Stimulated activated CD4-positive, alpha-beta T cell treated with anti-CD3 and anti-CD28 coated beads, Interleukin-4, amount 100 ng/mL, for 4 hours (primary cell): ENCODE results near the gene MRPL47.
"Not testable (repeated sequence)": the region's sequence is repeated elsewhere in the genome, so short reads cannot be mapped to it uniquely, and the experiment has no call there.

ENCODE experiments used
- DNase-seq, 2 experiments: peaks; one replicate each; pipeline ENCODE4 v3.0.0-alpha.2; 2020

Gene MRPL47

DNA sequence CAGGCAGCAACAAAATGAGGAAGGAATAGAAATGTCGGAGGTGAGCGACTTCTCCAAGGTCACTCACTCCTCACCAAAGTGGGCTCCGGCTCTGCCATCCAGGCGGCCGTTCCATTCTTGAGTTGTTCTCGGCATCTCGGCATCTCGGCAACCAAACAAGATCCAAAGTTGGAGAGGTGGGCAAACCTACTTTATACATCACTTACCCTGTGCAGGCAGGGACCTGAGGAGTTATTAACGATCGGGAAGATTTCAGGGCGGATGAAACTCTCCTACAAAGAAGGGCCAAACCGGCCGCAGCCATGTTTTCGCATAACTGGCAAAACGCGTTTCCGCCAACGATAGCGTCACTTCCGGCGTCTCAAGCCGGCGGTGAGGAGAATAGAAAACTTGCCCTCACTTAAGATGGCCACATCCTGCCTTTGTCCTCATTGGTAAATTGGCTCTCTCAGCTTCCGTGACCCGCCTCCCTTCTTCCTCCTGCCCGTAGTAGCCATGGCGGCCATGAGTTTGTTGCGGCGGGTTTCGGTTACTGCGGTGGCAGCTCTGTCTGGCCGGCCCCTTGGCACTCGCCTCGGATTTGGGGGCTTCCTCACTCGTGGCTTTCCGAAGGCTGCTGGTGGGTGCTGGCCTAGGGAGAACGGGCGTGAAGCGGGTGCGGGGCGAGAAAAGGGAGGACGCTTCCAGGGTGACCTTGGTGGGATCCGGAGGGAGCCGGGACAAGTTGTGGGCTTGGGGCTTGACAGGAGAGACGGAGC lies at the start of gene MRPL47, which contains the start of gene NDUFB5:
MRPL47 (minus strand) TSS at position 318 of the 758 bp plus-strand sequence; CDS start at position 304, 14 bp downstream.
NDUFB5 (plus strand) TSS at position 474 of the 758 bp plus-strand sequence; CDS start at position 496, 22 bp downstream.
- peak; percentile 81 to 91 for DNase-seq

DNA sequence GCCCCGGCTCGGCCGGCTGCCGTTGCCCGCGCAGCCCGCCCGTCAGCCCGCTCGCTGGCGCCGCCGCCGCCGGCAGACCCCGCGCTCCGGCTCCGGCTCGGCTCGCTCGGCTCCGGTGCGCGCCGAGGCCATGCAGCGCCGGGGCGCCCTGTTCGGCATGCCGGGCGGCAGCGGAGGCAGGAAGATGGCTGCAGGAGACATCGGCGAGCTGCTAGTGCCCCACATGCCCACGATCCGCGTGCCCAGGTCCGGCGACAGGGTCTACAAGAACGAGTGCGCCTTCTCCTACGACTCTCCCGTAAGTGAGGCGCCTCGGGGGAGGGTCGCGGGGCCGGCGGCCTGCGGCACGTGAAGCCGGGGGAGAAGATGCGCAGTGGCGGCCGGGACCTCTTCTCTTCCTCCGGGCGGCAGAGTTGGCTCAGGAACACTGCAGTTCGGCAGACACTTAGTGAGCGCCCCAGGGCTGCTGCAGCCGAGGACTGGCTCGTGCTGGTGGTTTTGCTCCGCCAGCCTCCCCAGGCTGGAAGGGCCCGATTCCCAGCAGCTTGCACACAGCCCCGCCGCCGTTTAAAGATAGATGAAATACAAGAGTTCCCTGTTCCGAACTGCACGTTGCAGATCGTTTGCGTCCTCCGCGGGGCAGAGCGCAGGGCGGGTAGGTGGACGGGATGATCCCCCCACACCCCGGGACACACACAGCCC lies 48.8 kb upstream of the MRPL47 start:
- peak; percentile 59 to 64 for DNase-seq

DNA sequence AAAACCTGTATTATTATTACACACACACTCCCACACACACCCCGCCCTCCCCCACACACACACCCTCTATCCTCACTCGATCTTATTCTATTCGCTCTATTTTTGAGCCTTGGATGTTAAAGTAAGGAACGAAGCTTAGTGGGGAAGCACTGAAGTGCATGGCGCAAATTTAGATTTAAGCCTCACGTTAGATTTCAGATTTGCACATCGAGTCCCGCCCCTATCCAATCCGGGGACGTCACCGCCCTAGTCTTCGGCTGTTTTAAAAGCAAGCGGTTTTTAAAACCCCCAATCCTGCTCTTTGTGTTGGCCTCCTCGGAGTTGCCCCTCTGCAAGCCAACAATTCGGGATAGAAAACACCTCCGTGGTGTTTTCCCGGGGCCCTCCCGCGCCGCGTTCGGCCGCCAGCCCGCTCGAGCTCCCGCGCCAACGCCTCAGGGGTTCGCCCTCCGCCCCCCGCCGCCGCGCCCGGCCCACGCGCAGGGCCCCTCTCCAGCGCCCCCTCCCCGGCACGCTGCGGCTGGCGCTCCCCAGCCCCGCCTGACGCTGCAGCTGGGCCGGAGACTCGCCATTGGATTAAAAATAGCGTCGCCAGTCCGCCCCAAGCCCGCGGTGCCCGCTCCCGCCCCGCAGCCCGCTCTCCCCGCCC lies 48.1 kb upstream of the MRPL47 start, which contains the start of gene USP13:
USP13 (plus strand) TSS at position 594 of the 649 bp plus-strand sequence. CDS start 186 bp downstream, outside the sequence.
- DNase-seq, result peak in 1 of 2 experiments; percentile 54

DNA sequence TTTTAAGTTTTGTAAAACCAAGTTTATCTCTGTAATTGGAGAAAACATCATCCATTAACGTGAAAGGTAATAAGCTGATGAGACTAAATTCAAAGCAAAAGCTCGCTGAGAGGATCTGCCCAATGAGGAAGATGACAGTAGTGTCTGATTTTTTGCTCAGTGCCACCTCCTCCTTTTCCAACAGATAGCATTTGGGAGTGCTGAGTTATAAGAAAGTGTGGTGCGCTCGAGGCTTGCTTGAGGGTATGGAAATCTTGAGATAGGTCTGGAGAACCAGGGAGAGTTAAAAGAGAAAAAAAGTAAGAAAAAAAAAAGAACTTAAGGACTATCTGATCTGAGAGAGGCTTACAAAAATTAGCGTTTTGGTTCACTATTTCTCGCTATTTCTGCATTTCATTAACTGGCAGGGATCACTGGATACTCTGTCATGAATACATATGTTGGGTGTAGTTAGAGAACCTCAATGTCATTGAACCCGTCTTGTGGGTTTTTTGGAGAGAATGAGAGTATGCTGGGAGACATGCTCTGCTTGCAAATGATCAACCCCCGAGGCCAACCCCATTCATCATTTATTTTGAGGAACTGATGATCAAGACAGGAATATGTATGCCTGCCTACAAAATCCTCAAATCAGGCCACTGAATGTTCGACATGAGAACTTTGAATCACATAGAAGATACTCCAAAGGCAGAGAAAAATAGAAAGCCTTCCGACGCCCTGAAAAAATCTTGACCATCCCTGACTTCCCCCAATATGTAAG lies 47.4 kb upstream of the MRPL47 start:
- DNase-seq, result no peak

DNA sequence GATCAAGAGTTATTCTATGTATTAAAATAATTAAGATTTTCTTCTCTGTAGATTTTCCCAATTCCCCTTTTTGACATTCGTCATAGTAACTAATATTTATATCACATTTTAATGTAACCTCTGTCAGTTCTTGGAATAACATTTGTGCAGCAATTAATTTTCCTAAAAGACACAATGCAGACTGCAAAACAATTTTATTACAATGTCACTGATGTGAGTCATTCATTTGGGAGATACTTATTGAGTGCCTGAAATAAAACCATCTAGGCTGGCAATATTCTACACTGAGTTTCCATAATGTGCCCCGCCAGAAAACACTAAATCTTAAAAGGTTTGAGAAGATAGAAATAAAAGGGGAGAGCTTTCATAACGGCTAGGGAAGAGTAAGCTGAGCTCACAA lies 41.7 kb upstream of the MRPL47 start:
- no peak for DNase-seq

DNA sequence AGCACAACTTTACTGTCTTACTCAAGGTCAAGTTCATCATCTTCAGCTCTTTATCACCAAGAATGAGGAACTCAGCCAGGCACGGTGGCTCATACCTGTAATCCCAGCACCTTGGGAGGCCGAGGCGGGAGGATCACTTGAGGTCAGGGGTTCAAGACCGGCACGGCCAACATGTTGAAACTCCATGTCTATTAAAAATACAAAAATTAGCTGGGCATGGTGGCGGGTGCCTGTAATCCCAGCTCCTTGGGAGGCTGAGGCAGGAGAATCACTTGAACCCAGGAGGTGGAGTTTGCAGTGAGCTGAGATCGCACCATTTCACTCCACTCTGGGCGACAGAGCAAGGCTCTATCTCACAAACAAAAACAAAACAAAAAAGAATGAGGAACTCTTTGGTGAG lies 39.4 kb upstream of the MRPL47 start:
- not testable (repeated sequence) for DNase-seq

DNA sequence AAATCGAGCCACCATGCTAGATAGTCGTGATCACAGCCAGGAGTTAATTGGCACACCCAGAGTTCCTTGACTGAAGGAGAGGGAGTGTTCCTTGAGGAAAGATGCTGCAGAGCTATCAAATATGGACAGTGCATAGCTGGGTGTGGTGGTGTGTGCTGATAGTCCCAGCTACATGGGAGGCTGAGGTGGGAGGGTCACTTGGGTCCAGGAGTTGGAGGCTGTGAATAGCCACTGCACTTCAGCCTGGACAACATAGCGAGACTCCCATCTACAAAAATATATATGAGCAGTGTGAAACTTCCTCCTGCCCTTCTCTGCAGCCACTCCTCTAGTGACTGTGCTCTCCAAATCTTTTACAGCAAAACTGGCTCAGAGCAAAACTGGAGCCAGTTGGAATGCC lies 38.4 kb upstream of the MRPL47 start:
- DNase-seq, result no peak

DNA sequence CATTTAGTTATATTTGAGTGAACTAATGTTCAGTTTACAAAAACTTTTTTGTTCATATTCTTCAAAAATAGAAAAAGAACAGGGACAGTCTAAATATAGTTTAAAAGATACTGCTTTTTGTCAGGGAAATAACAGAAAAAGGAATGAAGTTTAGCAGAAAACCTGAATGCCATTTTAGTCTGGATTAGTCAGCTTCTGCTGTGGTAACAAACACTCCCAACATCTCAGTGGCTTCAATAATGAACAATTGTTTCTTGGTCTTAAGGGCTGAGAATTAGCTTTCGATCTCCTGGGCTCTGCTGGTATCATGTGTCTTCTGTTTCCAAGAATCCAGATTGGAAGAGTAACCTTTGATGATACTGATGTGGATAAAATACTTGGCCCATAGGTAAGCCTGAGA lies 36.0 kb upstream of the MRPL47 start:
- no peak for DNase-seq

DNA sequence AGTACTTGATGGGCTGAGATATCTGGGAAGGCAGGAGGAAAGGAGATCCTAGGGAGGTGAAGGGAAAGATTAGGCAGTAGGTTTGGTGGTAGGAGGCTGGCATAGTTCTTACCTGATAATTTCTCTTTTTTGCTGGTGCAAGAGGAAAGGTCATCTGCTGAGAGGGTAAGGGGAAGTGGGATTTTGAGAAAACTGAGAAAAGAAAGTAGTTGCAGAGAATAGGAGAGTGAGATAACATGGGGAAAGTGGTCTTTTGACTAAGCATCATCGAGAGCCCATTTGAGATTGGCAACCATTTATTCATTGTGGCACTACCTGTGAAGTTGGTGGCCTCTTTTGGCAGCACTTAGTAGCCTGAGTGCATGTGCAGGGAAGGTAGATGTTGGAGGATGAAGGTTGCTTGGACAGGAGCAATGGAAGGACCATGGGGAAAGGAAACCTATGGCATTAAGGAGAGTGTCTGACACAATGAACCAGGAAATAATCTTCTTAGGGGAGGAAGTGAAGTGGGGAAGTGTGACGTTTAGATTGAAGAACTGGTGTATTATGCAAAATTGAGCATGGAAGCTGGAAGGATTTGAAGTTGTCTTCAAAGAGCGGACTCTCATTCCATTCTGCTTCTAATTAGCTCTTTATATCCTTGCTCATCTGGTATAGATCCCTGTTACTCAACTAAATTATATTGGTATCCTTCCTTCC lies 26.5 kb upstream of the MRPL47 start:
- DNase-seq, result no peak

DNA sequence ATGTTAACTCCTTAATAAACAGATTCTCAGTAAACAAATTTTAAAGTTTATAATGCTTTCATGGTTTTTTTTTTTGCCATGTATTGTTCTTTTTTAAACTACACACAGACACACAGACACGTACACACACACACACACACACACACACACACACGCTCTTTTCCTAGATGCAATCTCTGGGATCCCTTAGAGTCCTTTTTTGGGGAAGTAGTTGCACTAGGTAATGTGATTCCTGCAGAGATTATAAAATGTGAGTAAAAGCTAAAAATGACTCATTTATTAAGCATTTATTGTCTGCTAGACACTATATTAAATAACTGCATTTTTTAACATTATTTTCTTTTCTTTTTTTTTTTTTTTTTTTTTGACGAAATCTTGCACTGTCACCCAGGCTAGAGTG lies 20.0 kb upstream of the MRPL47 start:
- no peak for DNase-seq

DNA sequence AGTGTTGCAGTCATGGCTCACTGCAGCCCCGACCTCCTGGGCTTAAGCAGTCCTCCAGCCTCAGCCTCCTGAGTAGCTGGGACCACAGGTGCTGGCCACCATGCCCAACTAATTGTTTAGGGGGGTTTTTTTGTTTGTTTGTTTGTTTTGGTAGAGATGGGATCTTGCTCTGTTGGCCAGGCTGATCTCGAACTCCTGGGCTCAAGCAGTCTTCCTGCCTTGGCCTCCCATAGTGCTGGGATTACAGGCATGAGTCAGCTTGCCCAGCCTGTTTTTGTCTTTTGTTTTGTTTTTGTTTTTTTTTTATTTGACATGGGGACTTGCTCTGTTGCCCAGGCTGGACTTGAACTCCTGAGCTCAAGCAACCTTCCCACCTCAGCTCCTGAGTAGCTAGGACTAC lies 17.6 kb upstream of the MRPL47 start:
- no peak for DNase-seq

DNA sequence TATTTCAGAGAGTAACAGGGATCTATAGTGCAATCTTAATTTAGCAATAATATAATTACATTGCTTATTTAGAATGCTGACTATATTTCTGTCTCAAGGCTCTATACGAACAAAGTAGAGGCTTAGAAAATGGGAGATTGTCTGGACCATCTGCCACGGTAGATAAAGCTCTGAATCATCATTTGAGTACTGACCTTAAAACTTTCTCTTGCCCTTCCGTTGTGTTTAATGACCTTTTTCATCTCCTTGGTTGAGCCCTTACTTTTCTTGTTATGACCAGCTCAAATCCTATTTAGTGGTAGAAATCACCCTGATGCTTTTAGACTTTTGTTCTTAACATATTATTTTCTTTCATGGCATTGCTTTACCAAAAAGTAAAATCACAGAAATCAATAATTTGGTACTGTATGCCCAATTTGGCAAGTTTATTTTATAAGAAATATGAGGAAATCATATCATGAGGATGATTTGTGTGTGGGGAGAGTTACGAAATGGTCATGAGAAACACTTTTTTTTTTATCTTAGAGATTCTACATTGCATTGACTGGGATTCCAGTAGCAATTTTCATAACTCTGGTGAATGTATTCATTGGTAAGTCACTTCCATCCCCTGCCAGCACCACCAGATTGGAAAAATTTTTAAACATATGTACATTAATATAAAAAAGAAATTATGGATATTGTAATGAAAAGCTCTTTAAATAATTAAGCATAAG lies 11.2 kb upstream of the MRPL47 start:
- DNase-seq, result no peak

DNA sequence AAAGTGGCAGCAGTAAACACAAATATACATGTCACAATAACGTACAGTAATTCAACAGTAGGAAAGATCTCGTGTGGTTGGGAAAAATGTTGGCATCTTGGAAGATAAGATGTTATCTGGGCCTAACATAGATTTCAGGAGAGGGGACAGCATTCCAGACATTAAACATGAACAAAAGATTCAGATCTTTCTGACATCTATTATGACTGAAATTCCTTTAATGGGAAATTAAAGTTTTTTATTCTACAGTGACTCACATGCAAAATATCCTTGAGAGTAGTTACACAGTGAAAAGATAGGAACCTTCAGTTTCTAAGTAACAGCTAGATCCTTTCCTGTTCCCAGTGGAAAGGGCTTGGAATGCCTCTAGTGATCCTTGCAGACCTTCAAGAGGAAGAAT lies 9.4 kb upstream of the MRPL47 start:
- DNase-seq, result no peak

DNA sequence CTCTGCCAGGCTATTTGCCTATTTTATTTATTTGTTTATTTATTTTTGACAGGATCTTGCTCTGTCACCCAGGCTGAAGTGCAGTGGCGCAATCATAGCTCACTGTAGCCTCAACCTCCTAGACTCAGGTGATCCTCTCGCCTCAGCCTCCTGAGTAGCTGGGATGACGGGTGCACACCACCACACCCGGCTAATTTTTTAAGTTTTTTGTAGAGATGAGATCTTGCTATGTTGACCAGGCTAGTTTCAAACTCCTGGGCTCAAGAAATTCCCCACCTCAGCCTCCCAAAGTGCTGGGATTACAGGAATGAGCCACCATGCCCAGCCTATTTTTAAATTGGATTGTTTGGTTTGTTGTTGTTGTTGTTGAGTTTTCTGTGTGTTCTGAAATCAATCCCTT lies 5.6 kb upstream of the MRPL47 start:
- DNase-seq, result no peak

DNA sequence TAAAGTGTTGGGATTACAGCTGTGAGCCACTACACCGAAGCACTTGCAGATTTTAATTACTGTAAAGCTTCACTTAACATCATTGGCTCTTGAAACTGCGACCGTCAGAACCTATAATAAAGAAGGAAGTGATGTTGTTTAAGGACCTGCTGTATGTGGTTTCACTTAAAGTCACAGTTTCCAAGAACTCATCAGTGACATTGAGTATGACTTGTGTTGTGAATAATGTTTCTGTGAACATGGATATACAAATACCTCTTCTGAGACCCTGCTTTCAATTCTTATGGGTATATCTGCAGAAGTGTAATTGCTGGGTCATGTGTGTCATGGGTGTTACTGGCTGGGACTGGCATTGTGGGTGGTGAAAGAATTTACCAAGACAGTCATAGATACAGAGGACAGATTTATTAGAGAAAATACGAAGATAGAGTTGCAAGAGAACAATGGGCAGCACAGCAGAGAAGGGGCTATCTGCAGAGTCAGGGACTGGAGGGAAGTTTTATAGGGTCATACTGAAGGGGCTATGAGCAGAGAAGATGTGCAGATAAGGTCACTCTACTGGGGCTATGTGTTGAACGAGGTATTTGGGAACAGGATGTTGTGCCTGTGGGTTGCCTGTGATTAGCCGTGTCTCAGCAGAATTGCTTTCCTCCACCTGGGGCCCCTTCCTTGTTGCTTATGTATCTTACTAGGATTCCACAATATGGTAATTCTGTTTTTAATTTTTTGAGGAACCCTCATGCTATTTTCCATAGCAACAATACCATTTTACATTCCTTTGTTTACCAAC lies 4.7 kb upstream of the MRPL47 start:
- peak in 1 of 2 experiments; percentile 1 for DNase-seq

DNA sequence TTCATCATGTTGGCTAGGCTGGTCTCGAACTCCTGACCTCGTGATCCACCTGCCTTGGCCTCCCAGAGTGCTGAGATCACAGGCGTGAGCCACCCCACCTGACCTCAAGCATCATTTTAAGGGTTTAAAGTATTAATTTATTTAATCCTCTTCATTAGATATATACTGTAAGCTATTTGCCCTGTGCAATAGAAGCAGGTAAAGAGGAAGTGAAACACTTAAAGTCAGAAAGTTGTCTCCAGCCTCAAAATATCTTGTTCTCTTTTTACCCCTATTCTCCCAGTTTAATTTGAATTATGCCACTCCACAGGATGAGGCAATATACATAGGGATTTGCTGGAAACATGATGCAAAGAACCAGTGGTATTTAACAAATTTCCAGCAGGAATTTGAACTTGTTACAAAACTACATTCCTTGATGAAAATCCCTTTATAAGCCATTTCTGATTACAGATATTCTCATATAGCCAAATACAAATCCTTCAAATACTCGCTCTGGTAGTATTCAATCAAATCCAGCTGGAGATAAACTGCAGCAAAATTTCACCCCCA lies 2.2 kb upstream of the MRPL47 start:
- no peak for DNase-seq

DNA sequence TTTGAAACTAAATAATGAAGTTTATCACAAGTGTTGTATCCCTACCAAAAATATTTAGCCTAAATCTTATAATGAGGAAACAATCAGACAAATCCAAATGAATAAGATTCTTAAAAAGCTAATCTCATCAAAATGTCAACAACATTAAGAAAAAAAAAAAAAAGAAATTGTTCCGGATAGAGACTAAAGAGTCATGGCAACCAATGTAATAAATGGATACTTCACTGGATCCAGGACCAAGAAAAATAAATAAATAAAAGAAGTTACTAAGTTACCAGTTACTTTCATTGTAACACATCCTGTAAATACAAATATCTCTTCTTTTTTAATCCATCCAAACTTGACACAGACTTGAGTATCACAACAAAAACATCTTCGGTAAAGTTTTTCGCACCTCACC lies 607 bp downstream of the MRPL47 start:
- DNase-seq, result no peak

DNA sequence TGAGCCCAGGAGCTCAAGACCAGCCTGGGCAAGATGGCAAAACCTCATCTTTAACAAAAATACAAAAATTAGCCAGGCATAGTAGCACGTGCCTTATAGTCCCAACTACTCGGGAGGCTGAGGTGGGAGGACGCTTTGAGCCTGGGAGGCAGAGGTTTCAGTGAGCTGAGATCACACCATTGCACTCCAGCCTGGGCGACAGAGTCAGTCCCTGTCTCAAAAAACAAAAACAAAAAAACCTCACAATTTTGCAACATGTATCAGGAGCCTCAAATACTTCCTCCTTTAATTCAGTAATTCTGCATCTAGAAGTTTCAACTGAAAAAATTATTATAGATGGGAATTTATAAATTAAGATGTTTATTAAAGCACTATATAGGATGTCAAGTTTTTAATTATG lies 1.1 kb downstream of the MRPL47 start:
- no peak for DNase-seq

DNA sequence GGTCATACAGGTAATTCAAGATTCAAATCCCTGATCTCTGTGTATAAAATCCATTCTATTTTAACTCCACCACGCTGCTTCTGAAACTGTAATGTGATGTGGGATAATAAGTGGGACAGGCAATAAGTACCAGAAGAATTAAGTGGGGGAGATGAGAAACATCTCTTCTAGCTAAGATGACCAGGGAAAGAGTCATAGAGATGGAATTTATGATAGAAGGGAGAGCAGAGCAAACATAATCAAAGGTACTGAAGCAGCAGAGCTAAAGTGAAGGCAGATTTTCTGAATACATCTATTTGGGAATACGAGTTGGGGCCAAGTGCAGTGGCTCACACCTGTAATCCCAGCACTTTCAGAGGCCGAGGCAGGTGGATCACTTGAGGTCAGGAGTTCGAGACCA lies 4.9 kb downstream of the MRPL47 start:
- no peak for DNase-seq

DNA sequence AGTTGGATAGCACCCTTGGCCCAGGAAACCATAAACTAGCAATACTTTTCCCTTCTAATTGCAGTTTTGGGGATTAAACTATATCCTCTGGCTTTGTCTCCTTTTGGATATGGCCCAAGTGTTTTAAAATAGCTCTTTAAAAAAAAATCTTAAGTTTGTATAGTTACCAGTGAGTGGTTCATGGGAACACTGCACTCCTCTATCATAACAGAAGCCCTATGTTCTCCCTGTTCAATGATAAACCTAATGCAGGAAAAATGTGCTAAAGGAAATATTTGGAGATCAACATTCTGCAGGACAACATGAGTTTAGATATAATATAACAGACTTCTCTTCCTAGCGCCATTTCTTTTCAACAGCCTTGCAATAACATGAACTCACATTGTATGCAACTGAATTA lies 13.1 kb downstream of the MRPL47 start:
- no peak for DNase-seq
